Measurements from ENCODE around the gene HDHD5.
A peak's percentile ranks its signal among the peaks of the same experiment; 100 is the strongest.

The HDHD5 gene

DNA sequence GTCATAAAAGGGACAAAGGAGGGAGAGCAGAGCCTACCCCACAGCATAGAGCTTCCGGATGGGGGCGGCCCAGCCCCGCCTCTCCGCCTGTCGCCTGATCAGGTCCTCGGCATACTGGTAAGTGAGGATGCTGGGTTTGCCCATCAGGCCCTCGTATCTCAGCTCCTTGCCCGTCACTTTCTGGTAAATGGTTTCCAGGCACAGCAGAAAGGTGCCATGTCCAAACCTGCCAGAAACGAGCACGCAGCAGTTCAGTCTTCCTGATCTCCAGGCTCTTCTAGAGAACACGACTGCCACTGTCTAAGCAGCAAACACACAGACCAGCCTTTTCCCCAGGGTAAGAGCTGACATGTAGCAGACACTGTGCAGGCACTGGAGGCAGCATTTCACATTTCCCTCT, 20.6 kb downstream of the HDHD5 start:
- no peaks in the 10 kb centered on the region for H3K4me1 ChIP-seq (ENCODE audit: control insufficient read depth, insufficient read depth, low read length, poor library complexity, severe bottlenecking)
- no peak overlapping the region for H3K27ac ChIP-seq (ENCODE audit: low read depth, low read length, severe bottlenecking)
- H3K9me3 ChIP-seq (ENCODE audit: control insufficient read depth, low read length): no peaks in the 10 kb centered on the region
- H3K36me3 ChIP-seq (ENCODE audit: control insufficient read depth, insufficient read depth, low read length): peaks cover 42% of the 10 kb centered on the region
- no peak overlapping the region for H3K4me3 ChIP-seq (ENCODE audit: extremely low read depth, insufficient read depth, low read length, poor library complexity, severe bottlenecking)
- WGBS, 2 experiments (ENCODE audit: insufficient coverage in 2 of 2): 89 to 98% methylated on average over 10 to 11 of the region's 11 CpGs

DNA sequence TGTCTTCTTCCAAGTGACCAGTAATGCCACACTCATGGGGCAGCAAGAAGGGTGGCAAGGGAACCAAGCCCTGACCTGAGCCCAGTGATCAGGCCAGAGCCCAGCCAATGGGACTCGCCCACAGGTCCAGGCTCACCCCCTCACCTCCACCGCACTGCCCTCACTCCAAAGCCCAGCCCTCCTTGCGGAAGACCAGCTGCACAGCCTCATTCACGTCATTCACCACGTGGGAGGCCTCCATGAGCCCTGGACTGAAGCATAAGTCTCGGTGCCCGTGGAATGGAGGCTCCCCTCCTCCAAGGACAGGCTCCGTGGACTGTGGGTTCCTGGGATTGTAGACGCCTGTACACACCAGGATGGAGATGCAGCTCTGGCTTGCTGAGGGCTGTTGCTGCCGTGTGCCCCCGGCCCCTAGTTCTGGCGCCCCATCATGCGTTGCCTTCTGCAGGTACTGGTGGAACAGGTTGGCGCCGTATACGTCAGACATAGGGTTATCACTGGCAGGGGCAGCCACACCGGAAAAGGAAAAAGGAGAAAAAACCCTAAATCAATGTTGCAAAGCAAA, 21.1 kb downstream of the HDHD5 start:
- no peak overlapping the region for H3K4me3 ChIP-seq (ENCODE audit: extremely low read depth, insufficient read depth, low read length, poor library complexity, severe bottlenecking)
- no peak overlapping the region for H3K27ac ChIP-seq (ENCODE audit: low read depth, low read length, severe bottlenecking)
- no peaks in the 10 kb centered on the region for H3K4me1 ChIP-seq (ENCODE audit: control insufficient read depth, insufficient read depth, low read length, poor library complexity, severe bottlenecking)
- WGBS, 2 experiments (ENCODE audit: insufficient coverage in 2 of 2): 93 to 96% methylated on average over 14 to 17 of the region's 17 CpGs
- H3K9me3 ChIP-seq (ENCODE audit: control insufficient read depth, low read length): no peaks in the 10 kb centered on the region
- H3K36me3 ChIP-seq (ENCODE audit: control insufficient read depth, insufficient read depth, low read length): peaks cover 37% of the 10 kb centered on the region

DNA sequence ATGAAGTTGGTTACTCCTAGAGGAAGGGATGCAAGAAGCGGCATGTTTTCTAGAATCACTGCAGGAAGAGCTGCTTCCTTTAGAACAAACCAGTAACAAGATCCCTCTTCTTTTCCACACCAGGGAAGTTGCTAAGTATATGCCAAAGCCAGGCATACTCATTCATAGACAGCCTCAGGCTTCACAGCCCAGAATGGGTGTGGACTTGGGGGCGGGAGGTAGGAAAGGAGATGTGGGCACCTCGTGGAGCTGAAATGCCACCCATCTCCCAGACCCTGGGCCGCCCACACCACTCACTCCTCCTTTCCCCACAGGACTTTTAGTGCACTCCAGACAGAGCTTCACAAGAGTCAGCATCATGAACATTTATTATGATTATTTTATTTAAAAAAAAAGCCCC, 21.9 kb downstream of the HDHD5 start:
- no peak overlapping the region for H3K27ac ChIP-seq (ENCODE audit: low read depth, low read length, severe bottlenecking)
- no peaks in the 10 kb centered on the region for H3K4me1 ChIP-seq (ENCODE audit: control insufficient read depth, insufficient read depth, low read length, poor library complexity, severe bottlenecking)
- no peak overlapping the region for H3K4me3 ChIP-seq (ENCODE audit: extremely low read depth, insufficient read depth, low read length, poor library complexity, severe bottlenecking)
- 83% methylated on average over 1 of the region's 4 CpGs; no CpG with 5 or more reads in 1 of the 2 experiments for WGBS, 2 experiments (ENCODE audit: insufficient coverage in 2 of 2)
- H3K9me3 ChIP-seq (ENCODE audit: control insufficient read depth, low read length): no peaks in the 10 kb centered on the region
- H3K36me3 ChIP-seq (ENCODE audit: control insufficient read depth, insufficient read depth, low read length): peaks cover 29% of the 10 kb centered on the region

DNA sequence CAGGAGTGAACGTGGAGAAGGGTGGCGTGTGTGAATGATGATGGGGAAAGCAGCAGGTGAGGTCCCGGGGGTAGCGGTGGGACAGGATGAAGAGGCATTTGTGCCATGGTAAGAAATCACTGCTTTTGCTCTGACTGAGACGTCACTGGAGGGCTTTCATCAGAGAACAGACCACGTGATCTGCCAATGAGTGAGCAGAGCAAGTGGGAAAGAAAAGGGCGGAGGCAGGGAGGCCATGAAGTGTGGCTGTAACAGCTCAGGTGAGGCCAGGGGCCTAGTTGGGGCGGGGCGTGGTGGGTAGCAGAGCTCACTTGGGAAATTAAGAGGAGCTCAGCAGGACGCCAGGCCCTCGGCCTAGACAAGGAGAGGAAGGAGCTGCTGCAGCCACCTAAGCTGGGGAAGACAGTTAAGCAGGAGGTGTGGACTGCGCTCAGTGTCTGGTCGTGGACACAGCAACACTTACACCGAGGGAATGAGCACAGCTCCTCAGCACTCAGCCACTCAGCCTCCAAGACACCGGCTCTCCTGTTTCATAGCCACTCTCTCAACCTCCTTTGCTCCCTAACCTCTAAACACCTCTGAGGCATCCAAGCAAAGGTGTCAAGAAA, 23.8 kb downstream of the HDHD5 start:
- 89 to 91% methylated on average over 12 to 15 of the region's 15 CpGs for WGBS, 2 experiments (ENCODE audit: insufficient coverage in 2 of 2)
- Histone ChIP-seq H3K9me3 (ENCODE audit: control insufficient read depth, low read length) (no peaks in the 10 kb centered on the region), H3K36me3 (ENCODE audit: control insufficient read depth, insufficient read depth, low read length) (peaks cover 13% of the 10 kb centered on the region), H3K4me1 (ENCODE audit: control insufficient read depth, insufficient read depth, low read length, poor library complexity, severe bottlenecking) (no peaks in the 10 kb centered on the region), H3K27ac (ENCODE audit: low read depth, low read length, severe bottlenecking) (no peak overlapping the region), H3K4me3 (ENCODE audit: extremely low read depth, insufficient read depth, low read length, poor library complexity, severe bottlenecking) (no peak overlapping the region)

DNA sequence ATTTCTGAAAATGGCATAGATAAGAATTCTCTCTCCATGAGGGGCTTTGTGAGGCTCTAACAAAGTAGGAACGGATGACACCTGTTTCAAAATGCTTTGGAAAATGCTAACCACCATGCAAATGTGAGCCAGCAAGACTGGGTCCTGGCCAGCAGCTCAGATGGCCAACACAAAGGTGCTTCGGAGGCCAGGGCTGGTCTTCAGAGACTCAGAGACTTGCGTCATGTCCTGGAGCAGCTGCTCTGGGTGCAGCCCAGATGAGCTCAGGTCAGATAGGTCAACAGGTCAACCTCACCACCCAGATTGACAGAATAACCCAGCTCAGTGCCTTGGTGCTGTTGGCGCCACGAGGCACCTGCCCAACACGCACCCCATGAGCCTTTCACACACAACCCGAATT, 25.9 kb downstream of the HDHD5 start:
- H3K36me3 ChIP-seq (ENCODE audit: control insufficient read depth, insufficient read depth, low read length): peaks cover 11% of the 10 kb centered on the region
- H3K4me3 ChIP-seq (ENCODE audit: extremely low read depth, insufficient read depth, low read length, poor library complexity, severe bottlenecking): no peak overlapping the region
- H3K27ac ChIP-seq (ENCODE audit: low read depth, low read length, severe bottlenecking): no peak overlapping the region
- 95% methylated on average over 5 to 7 of the region's 7 CpGs for WGBS, 2 experiments (ENCODE audit: insufficient coverage in 2 of 2)
- H3K4me1 ChIP-seq (ENCODE audit: control insufficient read depth, insufficient read depth, low read length, poor library complexity, severe bottlenecking): no peaks in the 10 kb centered on the region
- H3K9me3 ChIP-seq (ENCODE audit: control insufficient read depth, low read length): no peaks in the 10 kb centered on the region

DNA sequence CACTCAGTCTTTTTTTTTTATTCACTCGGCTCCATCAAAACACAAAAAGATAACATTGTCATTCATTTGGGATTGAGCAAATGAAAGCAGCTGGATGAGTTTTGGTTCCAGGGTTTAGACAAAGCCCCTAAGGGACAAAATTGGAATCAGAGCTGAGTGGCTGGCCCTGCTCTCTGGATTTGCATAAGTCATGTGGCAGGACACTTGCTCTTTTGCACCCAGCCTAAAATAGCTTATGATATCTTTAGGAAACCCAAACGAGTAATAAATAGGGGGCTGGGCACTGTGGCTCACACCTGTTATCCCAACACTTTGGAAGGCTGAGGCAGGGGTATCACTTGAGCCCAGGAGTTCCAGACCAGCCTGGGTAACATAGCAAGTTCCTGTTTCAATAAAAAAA, 27.0 kb downstream of the HDHD5 start:
- Histone ChIP-seq H3K27ac (ENCODE audit: low read depth, low read length, severe bottlenecking) (no peak overlapping the region), H3K4me3 (ENCODE audit: extremely low read depth, insufficient read depth, low read length, poor library complexity, severe bottlenecking) (no peak overlapping the region), H3K4me1 (ENCODE audit: control insufficient read depth, insufficient read depth, low read length, poor library complexity, severe bottlenecking) (no peaks in the 10 kb centered on the region), H3K9me3 (ENCODE audit: control insufficient read depth, low read length) (no peaks in the 10 kb centered on the region), H3K36me3 (ENCODE audit: control insufficient read depth, insufficient read depth, low read length) (peaks cover 5% of the 10 kb centered on the region)
- WGBS, 2 experiments (ENCODE audit: insufficient coverage in 2 of 2): 75 to 86% methylated on average over 1 of the region's 2 CpGs

DNA sequence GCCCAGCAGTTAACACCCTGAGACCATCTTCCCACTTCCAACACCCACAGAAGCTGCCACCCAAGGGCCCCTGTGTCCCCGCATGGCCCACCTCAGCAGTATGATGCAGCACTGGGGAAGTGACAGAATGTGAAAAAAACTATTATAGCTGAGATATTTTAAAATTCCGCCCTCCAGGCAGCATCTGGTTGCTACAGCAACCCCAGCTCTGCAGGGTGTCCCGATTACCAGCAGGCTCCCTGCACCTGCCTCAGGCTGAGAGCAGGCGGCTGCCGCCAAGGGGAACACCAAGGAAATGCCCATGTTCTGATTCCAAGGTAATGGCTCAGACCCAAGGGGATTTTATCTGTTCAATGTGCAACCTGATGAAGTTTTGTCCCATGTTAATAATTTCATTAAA, 27.4 kb downstream of the HDHD5 start:
- Histone ChIP-seq H3K9me3 (ENCODE audit: control insufficient read depth, low read length) (no peaks in the 10 kb centered on the region), H3K4me3 (ENCODE audit: extremely low read depth, insufficient read depth, low read length, poor library complexity, severe bottlenecking) (no peak overlapping the region), H3K4me1 (ENCODE audit: control insufficient read depth, insufficient read depth, low read length, poor library complexity, severe bottlenecking) (no peaks in the 10 kb centered on the region), H3K36me3 (ENCODE audit: control insufficient read depth, insufficient read depth, low read length) (peaks cover under 1% of the 10 kb centered on the region), H3K27ac (ENCODE audit: low read depth, low read length, severe bottlenecking) (no peak overlapping the region)
- WGBS, 2 experiments (ENCODE audit: insufficient coverage in 2 of 2): 43 to 52% methylated on average over 4 of the region's 5 CpGs

DNA sequence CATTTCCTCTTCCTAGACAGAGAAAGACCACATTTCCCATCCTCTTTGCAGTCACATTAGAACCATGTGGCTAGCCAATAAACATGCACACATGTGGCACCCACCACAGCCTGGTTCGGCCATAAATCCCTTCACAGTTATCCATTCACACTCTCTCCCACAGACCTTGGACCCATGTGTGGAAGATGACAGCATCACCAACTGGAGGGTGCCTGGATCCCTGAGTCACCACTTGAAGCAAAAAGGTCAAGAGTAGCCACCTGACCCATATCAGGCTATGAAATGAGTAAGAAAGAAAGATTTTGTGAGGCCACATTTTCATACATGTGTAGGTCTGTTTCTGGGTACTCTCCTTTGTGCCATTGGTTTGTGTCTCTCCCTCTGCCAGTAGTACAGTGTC, 28.9 kb downstream of the HDHD5 start:
- H3K4me3 ChIP-seq (ENCODE audit: extremely low read depth, insufficient read depth, low read length, poor library complexity, severe bottlenecking): no peak overlapping the region
- no peaks in the 10 kb centered on the region for H3K9me3 ChIP-seq (ENCODE audit: control insufficient read depth, low read length)
- H3K4me1 ChIP-seq (ENCODE audit: control insufficient read depth, insufficient read depth, low read length, poor library complexity, severe bottlenecking): no peaks in the 10 kb centered on the region
- no peaks in the 10 kb centered on the region for H3K36me3 ChIP-seq (ENCODE audit: control insufficient read depth, insufficient read depth, low read length)
- 75 to 100% methylated on average over 1 of the region's 1 CpG for WGBS, 2 experiments (ENCODE audit: insufficient coverage in 2 of 2)
- H3K27ac ChIP-seq (ENCODE audit: low read depth, low read length, severe bottlenecking): no peak overlapping the region

DNA sequence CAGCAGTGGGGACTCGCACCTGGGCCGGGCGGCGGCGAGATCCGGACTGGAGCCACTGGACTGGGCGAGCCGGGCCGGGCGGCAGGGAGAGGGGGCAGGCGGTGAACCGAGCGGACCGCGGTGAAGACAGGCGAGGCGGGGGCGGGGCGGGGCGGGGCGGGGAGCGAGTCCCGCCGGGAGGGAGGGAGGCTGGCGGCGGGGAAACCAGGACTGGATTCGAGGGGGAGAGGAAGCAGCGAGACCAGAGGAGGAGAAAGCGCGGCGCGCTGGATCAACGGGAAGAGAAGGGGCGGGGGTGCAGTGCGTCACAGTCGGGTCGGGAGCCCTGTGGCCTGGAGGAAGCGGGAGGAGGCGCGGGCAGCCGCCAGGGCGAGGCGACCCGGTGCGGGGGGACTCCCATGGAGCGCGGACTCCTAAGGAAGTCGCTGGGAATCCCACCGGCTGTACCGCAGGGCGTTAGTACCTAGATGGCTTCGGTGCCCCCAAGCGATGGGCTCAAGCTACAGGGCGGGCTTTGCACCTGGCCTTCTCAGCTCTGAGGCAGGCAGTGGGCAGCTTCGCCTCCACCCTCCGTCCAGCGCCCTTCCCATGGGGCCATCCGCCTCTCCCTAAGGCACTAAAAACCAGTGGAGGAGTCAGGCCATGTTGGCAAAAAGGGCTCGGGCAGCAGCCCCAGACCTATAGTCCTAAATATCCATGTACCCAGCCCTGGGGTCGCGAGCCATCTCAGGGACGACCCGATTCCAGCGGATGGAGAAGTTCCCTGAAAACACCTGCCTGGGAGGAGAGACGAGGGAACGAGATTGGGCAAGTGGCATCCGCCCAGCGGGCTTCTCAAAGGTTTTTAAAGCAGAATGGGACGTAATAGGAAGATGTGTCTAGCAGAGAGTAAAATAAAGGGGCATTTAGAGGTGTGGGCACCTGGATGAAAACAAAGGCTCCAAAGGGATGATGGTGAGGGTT, 37.6 kb downstream of the HDHD5 start, which contains the start of gene TMEM121B:
TSS of gene TMEM121B (minus strand) at position 128 of the 963 bp plus-strand sequence. CDS start 233 bp downstream, outside the sequence.
- Histone ChIP-seq H3K4me1 (ENCODE audit: control insufficient read depth, insufficient read depth, low read length, poor library complexity, severe bottlenecking) (peaks cover 13% of the 10 kb centered on the region), H3K27ac (ENCODE audit: low read depth, low read length, severe bottlenecking) (no peak within 1 kb of the TSS), H3K36me3 (ENCODE audit: control insufficient read depth, insufficient read depth, low read length) (no peaks in the 10 kb centered on the region), H3K9me3 (ENCODE audit: control insufficient read depth, low read length) (no peaks in the 10 kb centered on the region), H3K4me3 (ENCODE audit: extremely low read depth, insufficient read depth, low read length, poor library complexity, severe bottlenecking) (peak within 1 kb of the TSS; percentile 60)
- 14 to 16% methylated on average over 42 to 51 of the region's 69 CpGs for WGBS, 2 experiments (ENCODE audit: insufficient coverage in 2 of 2)

DNA sequence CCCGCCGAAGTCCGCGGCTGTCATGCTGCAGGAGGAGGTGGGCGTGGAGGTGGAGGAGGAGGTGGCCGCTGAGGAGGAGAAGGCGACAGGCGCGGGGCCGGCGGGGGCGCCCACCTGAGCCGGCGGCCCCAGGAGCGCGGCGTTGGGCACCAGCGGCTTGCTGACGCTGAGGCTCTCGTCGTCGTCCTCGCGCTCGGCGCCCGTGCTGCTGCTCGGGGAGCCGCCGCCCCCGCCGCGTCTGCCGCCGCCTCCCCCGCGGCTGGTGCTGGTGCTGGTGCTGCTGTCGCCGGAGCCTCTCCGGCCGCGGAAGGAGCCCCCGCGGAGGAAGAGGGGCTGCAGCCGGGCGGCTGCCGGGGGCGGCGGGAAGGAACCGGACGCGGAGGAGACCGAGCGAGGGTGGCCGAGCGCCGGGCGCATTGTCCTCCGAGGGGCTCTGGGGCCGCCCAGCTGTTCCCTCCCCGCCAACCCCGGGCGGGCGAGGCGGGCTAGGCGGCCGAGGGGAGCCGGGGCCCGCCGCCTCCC, 38.3 kb downstream of the HDHD5 start:
- 0 to 1% methylated on average over 53 to 59 of the region's 70 CpGs for WGBS, 2 experiments (ENCODE audit: insufficient coverage in 2 of 2)

More for the DNA sequence above, 38.3 kb downstream of the HDHD5 start:
- Histone ChIP-seq H3K4me1 (ENCODE audit: control insufficient read depth, insufficient read depth, low read length, poor library complexity, severe bottlenecking) (peaks cover 13% of the 10 kb centered on the region), H3K4me3 (ENCODE audit: extremely low read depth, insufficient read depth, low read length, poor library complexity, severe bottlenecking) (peak overlapping the region; percentile 60), H3K36me3 (ENCODE audit: control insufficient read depth, insufficient read depth, low read length) (no peaks in the 10 kb centered on the region), H3K9me3 (ENCODE audit: control insufficient read depth, low read length) (no peaks in the 10 kb centered on the region), H3K27ac (ENCODE audit: low read depth, low read length, severe bottlenecking) (no peak overlapping the region)

Data from mesodermal cell (in vitro differentiated cells).